Fibroblast of lung (primary cell): ENCODE measurements around the gene WFDC12. TPM values are rescaled to one million over a fixed set of nuclear protein-coding genes. Genes with fewer than 3 reads are reported as not detected.

Experiments used
- DNase-seq, 2 donors: peaks; one replicate each; pipeline versions ENCODE4 v3.0.0 to v3.0.0-alpha.2; 2010; ENCODE audit warnings: low read depth in 2 of 2
- H2AFZ ChIP-seq: 2 replicates; pipeline ENCODE4 v1.5.1; 2012; ENCODE audit warnings: low read length, control low read depth, inconsistent platforms
- H3K27ac ChIP-seq: 2 replicates; pipeline ENCODE4 v1.5.1; 2011; ENCODE audit warnings: low read length, control low read depth; ENCODE audit not compliant: insufficient read depth
- H3K27me3 ChIP-seq: 2 replicates; pipeline ENCODE4 v1.5.1; 2011; ENCODE audit warnings: mild to moderate bottlenecking, low read length; ENCODE audit not compliant: control insufficient read depth, insufficient read depth
- H3K36me3 ChIP-seq: 2 replicates; pipeline ENCODE4 v1.5.1; 2011; ENCODE audit warnings: low read length; ENCODE audit not compliant: control insufficient read depth, insufficient read depth
- H3K4me1 ChIP-seq: 2 replicates; pipeline ENCODE4 v1.5.1; 2011; ENCODE audit warnings: low read length; ENCODE audit not compliant: control insufficient read depth, insufficient read depth; ENCODE audit errors: extremely low read depth
- H3K4me2 ChIP-seq: 2 replicates; pipeline ENCODE4 v1.5.1; 2011; ENCODE audit warnings: low read length, control low read depth; ENCODE audit not compliant: insufficient read depth; ENCODE audit errors: extremely low read depth
- H3K4me3 ChIP-seq, 4 experiments: fragments of 200-600 bp in 1 of 4; sonication (generic) in 1 of 4; replicated peaks in 1 of 4; 2 replicates each; pipeline ENCODE4 v1.5.1; 2011 to 2016; ENCODE audit warnings: low read length in 4 of 4, low read depth in 3 of 4, mild to moderate bottlenecking in 3 of 4, control low read depth in 2 of 4, inconsistent platforms in 1 of 4, mixed read lengths in 1 of 4; ENCODE audit not compliant: insufficient read depth in 1 of 4; ENCODE audit errors: control extremely low read depth in 1 of 4
- H3K79me2 ChIP-seq: 2 replicates; pipeline ENCODE4 v1.5.1; 2012; ENCODE audit warnings: mild to moderate bottlenecking, low read length, inconsistent platforms; ENCODE audit not compliant: control insufficient read depth, insufficient read depth
- H3K9ac ChIP-seq: 2 replicates; pipeline ENCODE4 v1.5.1; 2011; ENCODE audit warnings: mild to moderate bottlenecking, low read length, control low read depth; ENCODE audit not compliant: insufficient read depth
- H3K9me3 ChIP-seq: 2 replicates; pipeline ENCODE4 v1.5.1; 2012; ENCODE audit warnings: low read depth, low read length; ENCODE audit not compliant: control insufficient read depth, insufficient read depth
- H4K20me1 ChIP-seq: 2 replicates; pipeline ENCODE4 v1.5.1; 2011; ENCODE audit warnings: low read length; ENCODE audit not compliant: control insufficient read depth, insufficient read depth; ENCODE audit errors: extremely low read depth
- CTCF ChIP-seq, 2 donors: IDR thresholded peaks in 1 of 2; conservative IDR thresholded peaks in 1 of 2; 1 replicate in 1 of 2; 2 replicates in 1 of 2; pipeline ENCODE4 v1.5.1; 2011 to 2012; ENCODE audit warnings: low read length in 2 of 2, control low read depth in 1 of 2, inconsistent platforms in 1 of 2, low read depth in 1 of 2, mild to moderate bottlenecking in 1 of 2
- EZH2 ChIP-seq: IDR thresholded peaks from 2 replicates; pipeline ENCODE4 v1.5.1; 2012; ENCODE audit warnings: low read length, control low read depth, mild to moderate bottlenecking; ENCODE audit errors: missing control alignments
- polyA plus RNA-seq, 2 donors: library from polyadenylated mRNA; depleted of rRNA in 1 of 2; stranded (reverse) in 1 of 2; unstranded in 1 of 2; fragments of >200 nt; gene quantifications; 2 replicates each; pipeline ENCODE4 v1.2.1, GENCODE V29; 2011 to 2012; ENCODE audit warnings: missing spikeins in 1 of 2
- total RNA-seq: library from RNA; depleted of rRNA; stranded (reverse); fragments of >200 nt; gene quantifications from 2 replicates; pipeline ENCODE4 v1.2.1, GENCODE V29; 2014

Gene WFDC12
- total and polyA plus RNA-seq, 2 donors (not counting 1 experiment from before 2014, with no cell fraction given): not detected

DNA sequence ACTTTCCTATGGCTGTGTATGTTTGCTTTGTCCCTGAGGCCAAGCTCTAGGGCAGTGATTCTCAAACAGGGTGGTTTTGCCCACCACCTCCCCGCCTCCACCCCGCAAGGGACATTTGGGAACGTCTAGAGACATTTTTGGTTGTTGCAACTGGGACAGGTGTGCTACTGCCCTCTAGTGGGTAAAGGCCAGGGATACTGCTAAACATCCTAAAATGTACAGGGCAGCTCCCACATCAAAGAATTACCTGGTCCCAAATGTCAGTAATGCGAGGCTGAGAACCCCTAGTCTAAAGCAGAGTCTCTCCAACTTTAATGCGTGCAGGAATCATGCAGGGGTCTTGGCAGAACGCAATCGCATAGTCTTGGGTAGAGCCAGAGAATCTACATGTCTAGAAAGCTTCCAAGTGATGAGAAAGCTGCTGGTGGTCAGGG lies 28.4 kb downstream of the WFDC12 start:
- Histone ChIP-seq H3K4me3 (no peak overlapping the region), H3K9me3 (no peaks in the 10 kb centered on the region), H3K27ac (no peak overlapping the region), H2AFZ (no peak overlapping the region), H4K20me1 (no peaks in the 10 kb centered on the region), H3K27me3 (peaks cover 11% of the 10 kb centered on the region), H3K36me3 (no peaks in the 10 kb centered on the region), H3K79me2 (no peaks in the 10 kb centered on the region), H3K4me1 (no peaks in the 10 kb centered on the region), H3K9ac (no peak overlapping the region), H3K4me2 (no peak overlapping the region)
- TF ChIP-seq CTCF (conservative IDR thresholded peaks at IDR 0.05 in 1 of 2, IDR thresholded peaks at IDR 0.05 in 1 of 2; ENCODE audit: low read depth in 1 of 2, low read length in 2 of 2) (peak; percentile 70 to 82), EZH2 (no peak)
- peak; percentile 45 to 72 for DNase-seq

DNA sequence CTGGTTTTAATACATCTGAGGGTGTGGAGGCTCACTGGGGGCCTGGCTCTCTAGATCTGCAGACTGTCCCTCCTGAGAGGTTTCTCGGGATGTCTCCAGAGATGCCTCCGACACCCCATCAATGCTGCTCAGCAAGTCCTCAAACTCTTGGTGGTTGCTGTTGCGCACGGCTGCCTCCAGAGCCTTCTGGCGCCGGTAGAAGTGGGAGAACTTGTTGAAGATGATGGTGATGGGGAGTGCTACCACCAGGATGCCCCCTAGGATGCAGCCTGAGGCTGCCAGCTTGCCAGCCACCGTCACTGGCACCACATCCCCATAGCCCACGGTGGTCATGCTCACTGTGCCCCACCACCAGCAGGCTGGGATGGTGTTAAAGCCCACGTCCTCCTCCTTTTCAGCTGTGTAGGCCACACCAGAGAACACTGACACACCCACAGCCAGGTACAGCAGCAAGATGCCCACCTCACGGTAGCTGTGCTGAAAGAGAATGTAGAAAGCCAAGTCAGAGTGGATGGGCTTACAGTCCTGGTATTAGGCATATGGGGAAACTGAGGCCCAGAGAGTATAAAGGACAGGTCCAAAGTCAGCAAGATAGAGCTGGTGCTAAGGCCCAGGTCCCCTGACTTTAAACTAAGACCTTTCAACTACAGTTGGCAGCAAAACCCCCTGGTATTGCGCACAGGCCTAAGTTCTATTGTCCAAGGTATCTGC lies 29.2 kb downstream of the WFDC12 start:
- no peak overlapping the region for H3K4me2 ChIP-seq
- peaks cover 11% of the 10 kb centered on the region for H3K27me3 ChIP-seq
- no peak overlapping the region for H3K27ac ChIP-seq
- H3K79me2 ChIP-seq: no peaks in the 10 kb centered on the region
- H3K9me3 ChIP-seq: no peaks in the 10 kb centered on the region
- DNase-seq: no peak
- H3K4me1 ChIP-seq: no peaks in the 10 kb centered on the region
- no peak overlapping the region for H3K4me3 ChIP-seq
- H3K9ac ChIP-seq: no peak overlapping the region
- no peaks in the 10 kb centered on the region for H4K20me1 ChIP-seq
- TF ChIP-seq CTCF (conservative IDR thresholded peaks at IDR 0.05 in 1 of 2, IDR thresholded peaks at IDR 0.05 in 1 of 2; ENCODE audit: low read depth in 1 of 2, low read length in 2 of 2) (no peak), EZH2 (no peak)
- H2AFZ ChIP-seq: no peak overlapping the region
- H3K36me3 ChIP-seq: no peaks in the 10 kb centered on the region

DNA sequence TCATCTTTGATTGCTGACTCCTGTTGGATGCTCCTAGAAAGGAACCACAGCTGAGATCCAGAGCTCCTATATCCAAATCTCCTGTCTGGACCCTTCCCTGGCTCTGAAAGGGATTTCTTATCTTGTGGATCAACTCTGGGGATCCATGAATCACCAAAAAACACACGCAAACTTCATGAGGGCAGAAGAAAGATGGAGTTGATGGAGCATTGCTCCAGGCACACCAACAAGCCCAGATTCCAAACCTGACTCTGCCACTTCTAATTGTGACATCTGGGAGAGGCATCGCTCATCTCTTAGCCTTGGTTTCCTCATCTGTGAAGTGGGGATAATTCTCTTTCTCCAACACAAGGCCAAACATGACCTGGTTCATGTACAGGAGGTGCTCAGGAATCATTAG lies 30.1 kb downstream of the WFDC12 start:
- H3K79me2 ChIP-seq: no peaks in the 10 kb centered on the region
- H3K4me1 ChIP-seq: no peaks in the 10 kb centered on the region
- TF ChIP-seq EZH2: no peak
- TF ChIP-seq CTCF (conservative IDR thresholded peaks at IDR 0.05 in 1 of 2, IDR thresholded peaks at IDR 0.05 in 1 of 2; ENCODE audit: low read depth in 1 of 2, low read length in 2 of 2): no peak
- no peak overlapping the region for H3K4me2 ChIP-seq
- H2AFZ ChIP-seq: no peak overlapping the region
- H3K9me3 ChIP-seq: no peaks in the 10 kb centered on the region
- no peak overlapping the region for H3K4me3 ChIP-seq
- no peaks in the 10 kb centered on the region for H3K36me3 ChIP-seq
- DNase-seq: no peak
- H4K20me1 ChIP-seq: no peaks in the 10 kb centered on the region
- no peak overlapping the region for H3K9ac ChIP-seq
- peaks cover 8% of the 10 kb centered on the region for H3K27me3 ChIP-seq
- no peak overlapping the region for H3K27ac ChIP-seq
